Loucy (cell line): ENCODE data around the gene ZNF317.

ENCODE experiments used
- CTCF ChIP-seq: fragments of 200-600 bp; sonication (generic); conservative IDR thresholded peaks from 2 replicates; pipeline ENCODE4 v1.5.1; 2014; ENCODE audit warnings: mild to moderate bottlenecking, antibody characterized with exemption, low read length
- EZH2phosphoT487 ChIP-seq: fragments of 200-600 bp; IDR thresholded peaks from 2 replicates; pipeline ENCODE4 v1.6.1; 2018; ENCODE audit warnings: antibody characterized with exemption, mild to moderate bottlenecking, moderate library complexity, borderline replicate concordance

GRCh38 chr19:9165261-9165660 lies 25.1 kb downstream of the ZNF317 start:
- TF ChIP-seq CTCF = no peak
- no peak for TF ChIP-seq EZH2phosphoT487
